Fibroblast of villous mesenchyme (primary cell): Measurements from ENCODE around the gene STT3A. TPM values are rescaled to one million over a fixed set of nuclear protein-coding genes. Genes with fewer than 3 reads are reported as not detected.

Source experiments
- DNase-seq: peaks from one replicate; pipeline ENCODE4 v3.0.0-alpha.2; 2010; ENCODE audit warnings: low read depth
- H3K4me3 ChIP-seq: 2 replicates; pipeline ENCODE4 v1.5.1; 2011; ENCODE audit warnings: low read depth, mild to moderate bottlenecking, low read length
- total RNA-seq: library from RNA; depleted of rRNA; stranded (reverse); fragments of >200 nt; gene quantifications from 2 replicates; pipeline ENCODE4 v1.2.3, GENCODE V29; 2012
- TF ChIP-seq, protein P1 (sequence below): IDR thresholded peaks from 2 replicates; pipeline ENCODE4 v1.5.1; 2012; ENCODE audit warnings: low read depth, mild to moderate bottlenecking, low read length; ENCODE audit not compliant: insufficient read depth

STT3A gene
- total RNA-seq, 1 donor = 383 TPM

DNA sequence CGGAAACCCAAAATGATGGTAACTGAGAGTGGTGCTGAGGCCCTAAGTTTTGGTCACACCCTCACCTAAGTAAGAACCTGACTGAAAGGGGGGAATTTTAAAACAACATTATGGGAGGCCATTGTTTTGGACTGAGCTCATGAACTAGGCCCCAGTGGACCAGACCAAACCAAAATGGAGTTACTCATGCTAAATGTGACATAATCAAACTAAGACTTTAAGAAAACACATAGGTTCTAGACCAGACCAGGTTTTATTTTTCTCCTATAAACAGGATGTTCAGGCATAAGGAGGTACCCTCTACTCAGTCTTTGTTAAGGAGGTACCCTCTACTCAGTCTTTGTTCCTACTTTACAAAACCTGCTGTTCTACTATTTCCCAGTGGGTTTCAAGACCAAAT, 30.7 kb upstream of the STT3A start:
- TF ChIP-seq, protein P1, sequence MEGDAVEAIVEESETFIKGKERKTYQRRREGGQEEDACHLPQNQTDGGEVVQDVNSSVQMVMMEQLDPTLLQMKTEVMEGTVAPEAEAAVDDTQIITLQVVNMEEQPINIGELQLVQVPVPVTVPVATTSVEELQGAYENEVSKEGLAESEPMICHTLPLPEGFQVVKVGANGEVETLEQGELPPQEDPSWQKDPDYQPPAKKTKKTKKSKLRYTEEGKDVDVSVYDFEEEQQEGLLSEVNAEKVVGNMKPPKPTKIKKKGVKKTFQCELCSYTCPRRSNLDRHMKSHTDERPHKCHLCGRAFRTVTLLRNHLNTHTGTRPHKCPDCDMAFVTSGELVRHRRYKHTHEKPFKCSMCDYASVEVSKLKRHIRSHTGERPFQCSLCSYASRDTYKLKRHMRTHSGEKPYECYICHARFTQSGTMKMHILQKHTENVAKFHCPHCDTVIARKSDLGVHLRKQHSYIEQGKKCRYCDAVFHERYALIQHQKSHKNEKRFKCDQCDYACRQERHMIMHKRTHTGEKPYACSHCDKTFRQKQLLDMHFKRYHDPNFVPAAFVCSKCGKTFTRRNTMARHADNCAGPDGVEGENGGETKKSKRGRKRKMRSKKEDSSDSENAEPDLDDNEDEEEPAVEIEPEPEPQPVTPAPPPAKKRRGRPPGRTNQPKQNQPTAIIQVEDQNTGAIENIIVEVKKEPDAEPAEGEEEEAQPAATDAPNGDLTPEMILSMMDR = no peak
- DNase-seq = no peak
- H3K4me3 ChIP-seq = no peak overlapping the region

DNA sequence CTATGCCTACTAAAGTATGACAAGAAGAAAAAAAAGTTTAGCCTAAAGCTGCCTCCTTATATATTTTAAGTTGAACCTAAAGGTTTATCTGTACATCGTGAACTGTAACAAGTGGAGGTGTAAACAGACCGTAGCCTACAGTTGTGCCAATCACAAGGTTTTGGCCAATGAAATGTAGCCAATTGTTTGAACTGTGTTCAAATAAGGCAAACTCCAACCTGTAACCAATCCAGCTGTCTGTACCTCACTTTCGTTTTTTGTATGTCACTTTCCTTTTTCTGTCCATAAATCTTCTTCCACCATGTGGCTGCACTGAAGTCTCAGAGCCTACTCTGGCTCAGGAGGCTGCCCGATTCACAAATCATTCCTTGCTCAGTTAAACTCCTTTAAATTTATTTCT, 30.2 kb upstream of the STT3A start:
- no peak for DNase-seq
- TF ChIP-seq, protein P1 = no peak
- no peak overlapping the region for H3K4me3 ChIP-seq

DNA sequence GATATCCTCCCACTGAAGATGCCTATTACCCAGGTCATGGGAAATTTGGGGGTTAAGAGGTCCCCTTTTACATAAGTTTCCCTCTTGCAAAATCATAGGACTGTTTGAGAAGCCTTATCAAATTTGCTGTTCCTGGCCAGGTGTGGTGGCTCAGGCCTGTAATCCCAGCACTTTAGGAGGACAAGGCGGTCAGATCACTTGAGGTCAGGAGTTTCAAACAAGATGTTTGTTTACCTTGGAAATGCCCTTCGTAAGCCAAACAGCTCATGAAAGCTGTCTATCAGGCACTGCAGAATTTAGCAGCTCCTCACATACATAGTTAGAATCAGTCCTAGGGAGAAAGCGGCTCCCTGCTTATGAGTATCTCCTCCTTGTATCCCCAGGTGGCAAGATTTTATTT, 28.3 kb upstream of the STT3A start:
- DNase-seq = no peak
- no peak overlapping the region for H3K4me3 ChIP-seq
- TF ChIP-seq, protein P1 = no peak

DNA sequence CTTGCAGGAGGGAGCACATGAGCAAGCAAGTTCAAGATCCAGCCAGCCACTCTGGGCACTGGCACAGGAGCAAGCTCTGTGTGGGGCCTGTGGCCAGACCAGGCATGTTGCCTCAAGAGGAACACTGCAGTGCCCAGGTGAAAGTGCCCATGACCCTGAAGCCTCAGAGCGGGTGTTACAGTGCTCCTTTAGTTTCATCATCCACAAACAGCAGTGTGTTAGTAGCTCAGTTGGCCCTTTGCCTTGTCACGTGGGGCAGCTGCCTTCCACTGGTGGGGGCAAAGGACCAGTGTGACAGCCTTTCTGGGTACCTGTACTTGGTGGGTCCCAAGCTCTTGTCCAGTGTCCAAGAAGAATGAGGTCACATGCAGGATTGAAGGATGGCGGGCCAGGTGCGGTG, 26.4 kb upstream of the STT3A start:
- DNase-seq = no peak
- TF ChIP-seq, protein P1 = no peak
- H3K4me3 ChIP-seq = no peak overlapping the region

DNA sequence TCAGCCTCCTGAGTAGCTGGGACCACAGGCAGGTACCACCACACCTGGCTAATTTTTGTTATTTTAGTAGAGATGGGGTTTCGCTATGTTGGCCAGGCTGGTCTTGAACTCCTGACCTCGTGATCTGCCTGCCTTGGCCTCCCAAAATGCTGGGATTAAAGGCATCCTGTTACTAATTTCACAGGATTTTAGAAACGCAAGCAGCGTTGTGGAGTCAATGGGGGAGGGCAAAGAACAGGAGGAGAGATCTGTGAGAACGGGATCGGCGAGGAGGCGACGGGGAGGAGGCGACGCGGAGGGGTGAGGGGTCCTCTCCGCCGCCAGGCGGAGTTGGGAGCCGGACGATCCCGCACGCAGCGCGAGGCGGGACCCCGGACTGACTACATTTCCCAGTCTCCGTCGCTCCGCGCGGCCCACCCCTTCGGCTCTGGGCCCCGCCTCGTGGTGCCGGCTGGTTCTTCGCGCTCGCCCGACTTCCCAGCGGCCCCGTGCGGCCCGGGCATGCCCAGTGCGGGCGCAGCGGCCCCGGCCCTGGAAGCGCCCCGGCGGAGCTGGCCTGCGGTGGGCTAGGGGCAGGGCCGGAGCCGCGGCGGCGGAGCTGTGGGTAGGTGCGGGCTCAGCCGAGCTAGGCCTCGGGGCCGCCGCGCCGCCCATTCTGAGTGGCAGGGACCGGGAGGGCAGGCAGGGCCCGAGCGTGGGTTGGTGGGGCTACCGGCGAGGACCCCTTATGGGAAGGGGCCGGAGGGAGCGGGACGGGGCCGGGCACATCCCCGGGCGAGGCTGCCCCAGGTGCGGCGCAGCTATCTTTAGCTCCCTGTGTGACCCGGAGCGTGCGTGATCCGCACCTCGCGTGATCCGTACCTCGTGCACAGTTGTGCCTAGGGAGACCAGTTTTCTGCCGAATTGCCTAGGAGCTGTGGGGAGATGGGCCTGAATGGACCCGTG, 23.4 kb upstream of the STT3A start, which contains the start of gene EI24:
EI24 (plus strand) TSS at position 508 of the 945 bp plus-strand sequence. CDS start 3,051 bp downstream, outside the sequence.
- DNase-seq = peak; percentile 91
- peak within 1 kb of the TSS; percentile 81 for H3K4me3 ChIP-seq
- TF ChIP-seq, protein P1 = peak; percentile 74

DNA sequence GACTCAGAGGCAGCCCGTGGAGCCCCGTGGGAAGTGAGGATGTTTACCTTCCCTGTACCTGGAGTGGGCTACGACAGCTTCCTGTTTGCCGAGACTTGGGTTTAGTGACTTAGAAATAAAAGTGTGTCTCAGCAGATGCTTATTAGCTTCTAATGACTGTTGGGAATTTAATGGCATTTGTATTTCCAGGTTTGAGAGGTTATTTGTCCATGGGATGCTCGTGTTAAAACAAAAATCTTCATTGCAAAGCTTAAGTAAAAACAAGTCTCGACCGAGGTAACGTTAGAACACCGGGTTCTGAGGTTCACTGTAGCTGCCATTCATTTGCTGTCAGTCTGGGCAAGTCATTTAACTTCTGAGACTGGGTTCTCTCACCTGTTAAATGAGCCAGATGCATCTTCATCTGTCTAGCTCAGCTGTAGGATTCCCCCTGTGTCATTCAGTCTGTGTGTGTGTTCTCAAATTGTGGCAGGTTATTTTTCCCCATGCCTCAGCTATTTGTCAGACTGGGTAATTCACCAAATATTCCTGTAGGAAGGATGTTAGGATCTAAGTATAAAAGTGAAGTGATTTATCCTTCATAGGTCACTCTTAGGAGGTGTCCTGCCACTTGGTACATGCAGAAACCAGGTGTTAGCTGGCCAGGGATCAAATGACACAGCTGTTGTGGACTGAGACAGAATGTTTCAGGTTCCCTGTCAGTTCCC, 22.6 kb upstream of the STT3A start:
- TF ChIP-seq, protein P1 = no peak
- H3K4me3 ChIP-seq = peak overlapping the region; percentile 81
- no peak for DNase-seq
